Fibroblast of lung (primary cell): ENCODE data around the gene THOC2.

Experiments used
- EZH2 ChIP-seq: IDR thresholded peaks from 2 replicates; pipeline ENCODE4 v1.5.1; 2012; ENCODE audit warnings: low read length, control low read depth, mild to moderate bottlenecking; ENCODE audit errors: missing control alignments
- TF ChIP-seq, protein P1 (sequence below), 2 donors: IDR thresholded peaks in 1 of 2; conservative IDR thresholded peaks in 1 of 2; 1 replicate in 1 of 2; 2 replicates in 1 of 2; pipeline ENCODE4 v1.5.1; 2011 to 2012; ENCODE audit warnings: low read length in 2 of 2, control low read depth in 1 of 2, inconsistent platforms in 1 of 2, low read depth in 1 of 2, mild to moderate bottlenecking in 1 of 2

DNA sequence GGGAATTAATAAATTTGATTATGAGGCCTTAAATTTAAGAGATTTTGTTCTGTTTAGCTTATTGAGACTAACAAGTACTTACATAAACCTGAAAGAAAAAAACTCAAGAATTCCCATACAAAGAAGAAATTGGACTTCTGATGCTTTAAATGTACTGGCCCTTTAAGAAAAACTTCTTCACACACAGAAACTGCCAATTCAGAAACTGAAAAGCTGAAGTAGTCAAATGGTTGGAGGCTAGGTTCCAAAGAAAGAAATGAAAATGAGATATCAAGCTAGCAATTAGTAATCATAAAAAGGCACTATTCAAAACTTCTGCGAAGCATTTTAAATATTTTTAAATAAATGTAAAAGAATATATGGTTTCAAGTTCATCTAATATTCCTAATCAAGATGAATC is 151.3 kb downstream of the THOC2 start:
- TF ChIP-seq, protein P1, sequence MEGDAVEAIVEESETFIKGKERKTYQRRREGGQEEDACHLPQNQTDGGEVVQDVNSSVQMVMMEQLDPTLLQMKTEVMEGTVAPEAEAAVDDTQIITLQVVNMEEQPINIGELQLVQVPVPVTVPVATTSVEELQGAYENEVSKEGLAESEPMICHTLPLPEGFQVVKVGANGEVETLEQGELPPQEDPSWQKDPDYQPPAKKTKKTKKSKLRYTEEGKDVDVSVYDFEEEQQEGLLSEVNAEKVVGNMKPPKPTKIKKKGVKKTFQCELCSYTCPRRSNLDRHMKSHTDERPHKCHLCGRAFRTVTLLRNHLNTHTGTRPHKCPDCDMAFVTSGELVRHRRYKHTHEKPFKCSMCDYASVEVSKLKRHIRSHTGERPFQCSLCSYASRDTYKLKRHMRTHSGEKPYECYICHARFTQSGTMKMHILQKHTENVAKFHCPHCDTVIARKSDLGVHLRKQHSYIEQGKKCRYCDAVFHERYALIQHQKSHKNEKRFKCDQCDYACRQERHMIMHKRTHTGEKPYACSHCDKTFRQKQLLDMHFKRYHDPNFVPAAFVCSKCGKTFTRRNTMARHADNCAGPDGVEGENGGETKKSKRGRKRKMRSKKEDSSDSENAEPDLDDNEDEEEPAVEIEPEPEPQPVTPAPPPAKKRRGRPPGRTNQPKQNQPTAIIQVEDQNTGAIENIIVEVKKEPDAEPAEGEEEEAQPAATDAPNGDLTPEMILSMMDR (conservative IDR thresholded peaks at IDR 0.05 in 1 of 2, IDR thresholded peaks at IDR 0.05 in 1 of 2; ENCODE audit: low read depth in 1 of 2, low read length in 2 of 2): no peak
- TF ChIP-seq EZH2: no peak
